HepG2 (cell line): ENCODE measurements around the gene AUNIP. TPM values are rescaled to one million over a fixed set of nuclear protein-coding genes. Genes with fewer than 3 reads are reported as not detected.
A peak's percentile ranks its signal among the peaks of the same experiment; 100 is the strongest.

Experiments used
- ARID2 ChIP-seq: sonication (generic); formaldehyde crosslinking; IDR thresholded peaks from 2 replicates; pipeline ENCODE4 v1.8.1; 2022; ENCODE audit warnings: mild to moderate bottlenecking, missing genetic modification reagents, borderline replicate concordance
- CBX5 ChIP-seq: sonication (generic); formaldehyde crosslinking; IDR thresholded peaks from 2 replicates; pipeline ENCODE4 v1.4.0; 2020; ENCODE audit warnings: missing genetic modification reagents, borderline replicate concordance
- EEA1 ChIP-seq: sonication (generic); formaldehyde crosslinking; IDR thresholded peaks from 2 replicates; pipeline ENCODE4 v1.5.1; 2020; ENCODE audit warnings: mild to moderate bottlenecking, missing genetic modification reagents, borderline replicate concordance
- GATAD2A ChIP-seq: IDR thresholded peaks from 2 replicates; pipeline ENCODE4 v1.6.1; 2016
- GLI4 ChIP-seq: sonication (generic); formaldehyde crosslinking; IDR thresholded peaks from 2 replicates; pipeline ENCODE4 v1.5.1; 2020; ENCODE audit warnings: missing genetic modification reagents, mild to moderate bottlenecking, moderate library complexity, borderline replicate concordance
- HES4 ChIP-seq: sonication (generic); formaldehyde crosslinking; IDR thresholded peaks from 2 replicates; pipeline ENCODE4 v1.9.0; 2021; ENCODE audit warnings: mild to moderate bottlenecking, missing genetic modification reagents, borderline replicate concordance
- HOMEZ ChIP-seq: IDR thresholded peaks from 2 replicates; pipeline ENCODE4 v1.6.1; 2016; ENCODE audit warnings: low read depth
- MAFF ChIP-seq: IDR thresholded peaks from 2 replicates; pipeline ENCODE4 v1.6.1; 2011; ENCODE audit warnings: low read depth, low read length, improper control_type of control experiment
- MTA3 ChIP-seq: sonication (generic); formaldehyde crosslinking; IDR thresholded peaks from 2 replicates; pipeline ENCODE4 v1.4.0; 2020; ENCODE audit warnings: missing genetic modification reagents
- MTF1 ChIP-seq: sonication (generic); formaldehyde crosslinking; IDR thresholded peaks from 2 replicates; pipeline ENCODE4 v1.5.0; 2020; ENCODE audit warnings: missing genetic modification reagents
- NFKBIZ ChIP-seq: IDR thresholded peaks from 2 replicates; pipeline ENCODE4 v1.6.1; 2018; ENCODE audit warnings: missing genetic modification reagents, missing compliant biosample characterization
- NR2C2 ChIP-seq: sonication (generic); formaldehyde crosslinking; IDR thresholded peaks from 2 replicates; pipeline ENCODE4 v1.4.0; 2020; ENCODE audit warnings: missing genetic modification reagents, mild to moderate bottlenecking, moderate library complexity, borderline replicate concordance
- TEAD3 ChIP-seq: optimal IDR thresholded peaks from 2 replicates; pipeline ENCODE3; 2016; ENCODE audit warnings: borderline replicate concordance
- TRAFD1 ChIP-seq: sonication (generic); formaldehyde crosslinking; IDR thresholded peaks from 2 replicates; pipeline ENCODE4 v1.5.1; 2020; ENCODE audit warnings: missing genetic modification reagents, mild to moderate bottlenecking, borderline replicate concordance
- TSC22D2 ChIP-seq: sonication (generic); formaldehyde crosslinking; IDR thresholded peaks from 2 replicates; pipeline ENCODE4 v1.5.1; 2020; ENCODE audit warnings: missing genetic modification reagents, mild to moderate bottlenecking, borderline replicate concordance
- ZBTB20 ChIP-seq: sonication (generic); formaldehyde crosslinking; IDR thresholded peaks from 2 replicates; pipeline ENCODE4 v1.8.1; 2023; ENCODE audit warnings: missing genetic modification reagents, low read depth, mild to moderate bottlenecking, borderline replicate concordance
- ZBTB21 ChIP-seq: sonication (generic); formaldehyde crosslinking; IDR thresholded peaks from 2 replicates; pipeline ENCODE4 v1.4.0; 2020; ENCODE audit warnings: missing genetic modification reagents
- ZBTB33 ChIP-seq: sonication (generic); formaldehyde crosslinking; IDR thresholded peaks from 2 replicates; pipeline ENCODE4 v1.4.0; 2020; ENCODE audit warnings: missing genetic modification reagents
- ZBTB34 ChIP-seq: sonication (generic); formaldehyde crosslinking; IDR thresholded peaks from 2 replicates; pipeline ENCODE4 v1.8.0; 2022; ENCODE audit warnings: mild to moderate bottlenecking, missing genetic modification reagents
- ZKSCAN5 ChIP-seq: sonication (generic); formaldehyde crosslinking; IDR thresholded peaks from 2 replicates; pipeline ENCODE4 v1.5.1; 2020; ENCODE audit warnings: mild to moderate bottlenecking, missing genetic modification reagents
- ZKSCAN8 ChIP-seq: IDR thresholded peaks from 2 replicates; pipeline ENCODE4 v1.6.1; 2016; ENCODE audit warnings: borderline replicate concordance, missing genetic modification reagents, missing compliant biosample characterization
- ZNF136 ChIP-seq: sonication (generic); formaldehyde crosslinking; IDR thresholded peaks from 2 replicates; pipeline ENCODE4 v1.8.1; 2022; ENCODE audit warnings: low read depth, mild to moderate bottlenecking, moderate library complexity, missing genetic modification reagents
- ZNF557 ChIP-seq: sonication (generic); formaldehyde crosslinking; IDR thresholded peaks from 2 replicates; pipeline ENCODE4 v1.4.0; 2020; ENCODE audit warnings: missing genetic modification reagents
- ZNF607 ChIP-seq: sonication (generic); formaldehyde crosslinking; IDR thresholded peaks from 2 replicates; pipeline ENCODE4 v1.5.1; 2020; ENCODE audit warnings: missing genetic modification reagents, mild to moderate bottlenecking, borderline replicate concordance
- ZNF674 ChIP-seq: sonication (generic); formaldehyde crosslinking; IDR thresholded peaks from 2 replicates; pipeline ENCODE4 v1.5.0; 2020; ENCODE audit warnings: low read depth, mild to moderate bottlenecking, missing genetic modification reagents
- ZNF816 ChIP-seq: sonication (generic); formaldehyde crosslinking; IDR thresholded peaks from 2 replicates; pipeline ENCODE4 v1.8.0; 2022; ENCODE audit warnings: missing genetic modification reagents, mild to moderate bottlenecking, borderline replicate concordance
- ZSCAN25 ChIP-seq: sonication (generic); formaldehyde crosslinking; IDR thresholded peaks from 2 replicates; pipeline ENCODE4 v1.8.0; 2022; ENCODE audit warnings: mild to moderate bottlenecking, missing genetic modification reagents
- polyA plus RNA-seq, 8 experiments: library from polyadenylated mRNA; depleted of rRNA in 3 of 8; stranded (reverse) in 7 of 8; unstranded in 1 of 8; fragments of >200 nt; fragmentation: Illumina TruSeq in 4 of 8; extraction: Trizol in 4 of 8; gene quantifications; 2 replicates each; pipeline versions ENCODE4 v1.2.1 to v1.2.3, GENCODE V29; 2011 to 2016; ENCODE audit warnings: low read depth in 4 of 8, missing spikeins in 1 of 8, mixed read lengths in 1 of 8; ENCODE audit not compliant: insufficient read depth in 1 of 8
- total RNA-seq, 5 experiments: library from RNA; depleted of rRNA; stranded (reverse); fragments of >200 nt; fragmentation: Illumina TruSeq; extraction: Trizol; gene quantifications; 2 replicates each; pipeline ENCODE4 v1.2.3, GENCODE V29; 2016; ENCODE audit warnings: low read depth in 1 of 5

Gene AUNIP
- total and polyA plus RNA-seq, 2 of the 13 experiments (the other 11 are each of a cell fraction or from before 2014, with no cell fraction given) = 3.8 to 12.3 TPM

GRCh38 chr1:25821112-25821476, 38.2 kb downstream of the AUNIP start (continued):
- TF ChIP-seq TRAFD1 (CRISPR knock-in tag) (no peak), ZBTB33 (CRISPR knock-in tag) (no peak), ZNF674 (no peak), ZNF607 (CRISPR knock-in tag) (no peak), ARID2 (no peak), ZKSCAN8 (CRISPR knock-in tag) (no peak), ZSCAN25 (CRISPR knock-in tag) (no peak; the same call in 1 of the 2 replicates), TSC22D2 (CRISPR knock-in tag) (no peak), MTA3 (CRISPR knock-in tag) (no peak), ZNF816 (no peak), ZBTB21 (CRISPR knock-in tag) (no peak), ZKSCAN5 (CRISPR knock-in tag) (0 out of 2 replicates have a peak, but pooled peaks have one; percentile 20), ZNF557 (CRISPR knock-in tag) (no peak), GLI4 (CRISPR knock-in tag) (0 out of 2 replicates have a peak, but pooled peaks have one; percentile 40), NFKBIZ (CRISPR knock-in tag) (no peak), ZBTB20 (CRISPR knock-in tag) (0 out of 2 replicates have a peak, but pooled peaks have one; percentile 54), CBX5 (CRISPR knock-in tag) (no peak), MTF1 (CRISPR knock-in tag) (no peak), HES4 (CRISPR knock-in tag) (no peak), TEAD3 (CRISPR knock-in tag) (no peak), NR2C2 (no peak), HOMEZ (no peak), ZBTB34 (CRISPR knock-in tag) (no peak), MAFF (no peak), EEA1 (no peak), ZNF136 (CRISPR knock-in tag) (no peak), GATAD2A (CRISPR knock-in tag) (no peak)
